Measurements from ENCODE around the gene DCAF12. TPM values are rescaled to one million over a fixed set of nuclear protein-coding genes. Genes with fewer than 3 reads are reported as not detected.

Gene DCAF12
- polyA plus RNA-seq, 1 donor from 2014 or later = 37.7 TPM

GRCh38 chr9:34124099-34124498, 2.4 kb downstream of the DCAF12 start:
- Histone ChIP-seq H3K79me2 (replicated peaks; ENCODE audit: insufficient read depth, low read length) (peaks cover 46% of the 10 kb centered on the region), H3K9ac (ENCODE audit: low read length) (no peak overlapping the region), H3F3A (ENCODE audit: insufficient read depth, low read length, poor library complexity, severe bottlenecking) (no peaks in the 10 kb centered on the region), H3K9me3 (ENCODE audit: low read length) (no peaks in the 10 kb centered on the region), H3K9me2 (ENCODE audit: insufficient read depth, low read length) (no peaks in the 10 kb centered on the region), H3K36me3 (ENCODE audit: insufficient read depth, low read length) (peaks cover 4% of the 10 kb centered on the region), H3K4me3 (ENCODE audit: low read length) (peak overlapping the region; percentile 85), H4K20me1 (ENCODE audit: insufficient read depth) (no peaks in the 10 kb centered on the region), H2AFZ (ENCODE audit: low read depth, low read length) (no peak overlapping the region), H3K27ac (ENCODE audit: low read length) (no peak overlapping the region), H3K4me2 (ENCODE audit: low read length) (peak overlapping the region; percentile 71), H3K27me3 (ENCODE audit: insufficient read depth, low read depth, low read length) (no peaks in the 10 kb centered on the region)
- TF ChIP-seq SMC3 (conservative IDR thresholded peaks at IDR 0.05; ENCODE audit: poor library complexity) = no peak
- no peak for TF ChIP-seq TAF1 (IDR thresholded peaks at IDR 0.05; ENCODE audit: low read depth)
- TF ChIP-seq MXI1 (conservative IDR thresholded peaks at IDR 0.05; ENCODE audit: poor library complexity, severe bottlenecking) = no peak
- TF ChIP-seq CTCF (IDR thresholded peaks at IDR 0.05; ENCODE audit: poor library complexity, severe bottlenecking) = no peak
- no peak for TF ChIP-seq EP300 (conservative IDR thresholded peaks at IDR 0.05; ENCODE audit: poor library complexity, severe bottlenecking)
- TF ChIP-seq REST (IDR thresholded peaks at IDR 0.05; ENCODE audit: borderline replicate concordance) = no peak
- TF ChIP-seq POLR2AphosphoS5 (IDR thresholded peaks at IDR 0.05) = no peak
- no peak for TF ChIP-seq EZH2 (IDR thresholded peaks at IDR 0.05; ENCODE audit: borderline replicate concordance, insufficient read depth, low read length, poor library complexity, severe bottlenecking)
- TF ChIP-seq RAD21 (conservative IDR thresholded peaks at IDR 0.05) = no peak

GRCh38 chr9:34123682-34124081, 2.8 kb downstream of the DCAF12 start:
- Histone ChIP-seq H3F3A (ENCODE audit: insufficient read depth, low read length, poor library complexity, severe bottlenecking) (no peaks in the 10 kb centered on the region), H3K27ac (ENCODE audit: low read length) (no peak overlapping the region), H3K36me3 (ENCODE audit: insufficient read depth, low read length) (peaks cover 4% of the 10 kb centered on the region), H3K9me2 (ENCODE audit: insufficient read depth, low read length) (no peaks in the 10 kb centered on the region), H3K79me2 (replicated peaks; ENCODE audit: insufficient read depth, low read length) (peaks cover 46% of the 10 kb centered on the region), H4K20me1 (ENCODE audit: insufficient read depth) (no peaks in the 10 kb centered on the region), H3K27me3 (ENCODE audit: insufficient read depth, low read depth, low read length) (no peaks in the 10 kb centered on the region), H2AFZ (ENCODE audit: low read depth, low read length) (no peak overlapping the region), H3K9ac (ENCODE audit: low read length) (no peak overlapping the region), H3K9me3 (ENCODE audit: low read length) (no peaks in the 10 kb centered on the region), H3K4me2 (ENCODE audit: low read length) (no peak overlapping the region), H3K4me3 (ENCODE audit: low read length) (peak overlapping the region; percentile 85)
- no peak for TF ChIP-seq EZH2 (IDR thresholded peaks at IDR 0.05; ENCODE audit: borderline replicate concordance, insufficient read depth, low read length, poor library complexity, severe bottlenecking)
- TF ChIP-seq EP300 (conservative IDR thresholded peaks at IDR 0.05; ENCODE audit: poor library complexity, severe bottlenecking) = no peak
- TF ChIP-seq TAF1 (IDR thresholded peaks at IDR 0.05; ENCODE audit: low read depth) = no peak
- no peak for TF ChIP-seq SMC3 (conservative IDR thresholded peaks at IDR 0.05; ENCODE audit: poor library complexity)
- no peak for TF ChIP-seq RAD21 (conservative IDR thresholded peaks at IDR 0.05)
- no peak for TF ChIP-seq CTCF (IDR thresholded peaks at IDR 0.05; ENCODE audit: poor library complexity, severe bottlenecking)
- no peak for TF ChIP-seq REST (IDR thresholded peaks at IDR 0.05; ENCODE audit: borderline replicate concordance)
- no peak for TF ChIP-seq MXI1 (conservative IDR thresholded peaks at IDR 0.05; ENCODE audit: poor library complexity, severe bottlenecking)
- TF ChIP-seq POLR2AphosphoS5 (IDR thresholded peaks at IDR 0.05) = no peak

Measured in neural cell (in vitro differentiated cells).